GM19372 (cell line): ENCODE measurements around the gene IQSEC1.
A peak's percentile ranks its signal among the peaks of the same experiment; 100 is the strongest.
"Not testable (repeated sequence)": the region's sequence is repeated elsewhere in the genome, so short reads cannot be mapped to it uniquely, and the experiment has no call there.

Experiments
- ATAC-seq: cut with Tn5 transposase; IDR thresholded peaks from one replicate; pipeline ENCODE4 v1.9.1; 2021; ENCODE audit warnings: mild to moderate bottlenecking, low read depth, moderate library complexity; ENCODE audit not compliant: unreplicated experiment

IQSEC1 gene

GRCh38 chr3:12868039-12869034, 204.9 kb downstream of the IQSEC1 start:
- ATAC-seq: peak; percentile 63

GRCh38 chr3:12866836-12867235, 206.4 kb downstream of the IQSEC1 start:
- no peak for ATAC-seq

GRCh38 chr3:12865271-12865670, 208.0 kb downstream of the IQSEC1 start:
- ATAC-seq: no peak

GRCh38 chr3:12862387-12862786, 210.8 kb downstream of the IQSEC1 start:
- no peak for ATAC-seq

GRCh38 chr3:12861611-12862010, 211.6 kb downstream of the IQSEC1 start:
- ATAC-seq: no peak

GRCh38 chr3:12859840-12860239, 213.4 kb downstream of the IQSEC1 start:
- ATAC-seq: no peak

- no peak for ATAC-seq
Observed at GRCh38 chr3:12856626-12857025, 216.6 kb downstream of the IQSEC1 start.

GRCh38 chr3:12854565-12854964, 218.7 kb downstream of the IQSEC1 start:
- ATAC-seq: no peak

- not testable (repeated sequence) for ATAC-seq
Observed at GRCh38 chr3:12853847-12854246, 219.4 kb downstream of the IQSEC1 start.

GRCh38 chr3:12852201-12852600, 221.0 kb downstream of the IQSEC1 start:
- no peak for ATAC-seq
